ENCODE measurements around the gene BAD.
A peak's percentile ranks its signal among the peaks of the same experiment; 100 is the strongest.
"Not testable (repeated sequence)": the region's sequence is repeated elsewhere in the genome, so short reads cannot be mapped to it uniquely, and the experiment has no call there.

BAD gene

GRCh38 chr11:64255135-64256128 lies 29.0 kb downstream of the BAD start:
- no peak for DNase-seq

- no peak for DNase-seq
Observed at GRCh38 chr11:64254326-64254725, 30.1 kb downstream of the BAD start.

GRCh38 chr11:64253481-64253880 lies 31.0 kb downstream of the BAD start:
- DNase-seq: no peak

GRCh38 chr11:64253043-64253442 lies 31.4 kb downstream of the BAD start:
- no peak for DNase-seq

- DNase-seq: no peak
Observed at GRCh38 chr11:64252003-64252872, 32.2 kb downstream of the BAD start.

- no peak for DNase-seq
Observed at GRCh38 chr11:64251753-64252002, 32.8 kb downstream of the BAD start.

GRCh38 chr11:64251016-64251752 lies 33.3 kb downstream of the BAD start, which contains the start of gene PLCB3:
Gene PLCB3 (plus strand): TSS chr11:64251530. CDS start chr11:64251650, 120 bp downstream.
- DNase-seq: peak; percentile 69

GRCh38 chr11:64250415-64251015 lies 34.0 kb downstream of the BAD start:
- no peak for DNase-seq

- no peak for DNase-seq
Observed at GRCh38 chr11:64249563-64250414, 34.7 kb downstream of the BAD start.

GRCh38 chr11:64249038-64249437 lies 35.4 kb downstream of the BAD start:
- DNase-seq: no peak

- DNase-seq: no peak
Observed at GRCh38 chr11:64248578-64248977, 35.9 kb downstream of the BAD start.

GRCh38 chr11:64247729-64248531 lies 36.5 kb downstream of the BAD start:
- DNase-seq: no peak

- peak; percentile 82 for DNase-seq
Observed at GRCh38 chr11:64246871-64247728, 37.4 kb downstream of the BAD start, which contains the start of gene PPP1R14B. Gene PPP1R14B (minus strand): TSS chr11:64246943. CDS start chr11:64246673, 270 bp downstream.

- not testable (repeated sequence) for DNase-seq
Observed at GRCh38 chr11:64246621-64246870, 37.9 kb downstream of the BAD start.

GRCh38 chr11:64245797-64246620 lies 38.5 kb downstream of the BAD start:
- peak; percentile 61 for DNase-seq

- DNase-seq: peak; percentile 59
Observed at GRCh38 chr11:64245401-64245796, 39.1 kb downstream of the BAD start.

- no peak for DNase-seq
Observed at GRCh38 chr11:64244966-64245365, 39.5 kb downstream of the BAD start.

GRCh38 chr11:64244107-64244506 lies 40.4 kb downstream of the BAD start:
- no peak for DNase-seq

Data from CD4-positive, alpha-beta T cell treated with Interleukin-21 for 1 hour (primary cell).